Astrocyte (in vitro differentiated cells and primary cell): Measurements from ENCODE around the gene ZNF761. TPM values are rescaled to one million over a fixed set of nuclear protein-coding genes. Genes with fewer than 3 reads are reported as not detected.
"Not testable (repeated sequence)": the region's sequence is repeated elsewhere in the genome, so short reads cannot be mapped to it uniquely, and the experiment has no call there.

ENCODE experiments used
- DNase-seq: peaks from one replicate; pipeline ENCODE4 v3.0.0-alpha.2; 2010; ENCODE audit warnings: low read depth
- FAIRE-seq: peaks from 2 replicates; lab custom pipeline; 2011; peaks lifted over from hg19 to GRCh38; lab: Jason Lieb, UNC
- H2AFZ ChIP-seq: 2 replicates; pipeline ENCODE4 v1.6.0; 2012; ENCODE audit warnings: low read depth, low read length, inconsistent platforms
- H3K27ac ChIP-seq: 2 replicates; pipeline ENCODE4 v1.5.1; 2011; ENCODE audit warnings: low read depth, low read length, inconsistent platforms
- H3K27me3 ChIP-seq: 2 replicates; pipeline ENCODE4 v1.6.0; 2011; ENCODE audit warnings: low read length, inconsistent platforms; ENCODE audit not compliant: insufficient read depth
- H3K36me3 ChIP-seq: 2 replicates; pipeline ENCODE4 v1.5.1; 2011; ENCODE audit warnings: low read length, inconsistent platforms; ENCODE audit not compliant: insufficient read depth
- H3K4me1 ChIP-seq: 2 replicates; pipeline ENCODE4 v1.5.1; 2011; ENCODE audit warnings: low read length, inconsistent platforms; ENCODE audit not compliant: insufficient read depth
- H3K4me2 ChIP-seq: 2 replicates; pipeline ENCODE4 v1.6.0; 2012; ENCODE audit warnings: low read length, inconsistent platforms
- H3K4me3 ChIP-seq: 2 replicates; pipeline ENCODE4 v1.5.1; 2011; ENCODE audit warnings: low read depth, mild to moderate bottlenecking, low read length, inconsistent platforms; ENCODE audit not compliant: insufficient read depth
- H3K79me2 ChIP-seq: 2 replicates; pipeline ENCODE4 v1.6.0; 2012; ENCODE audit warnings: mild to moderate bottlenecking, low read length, inconsistent platforms; ENCODE audit not compliant: insufficient read depth
- H3K9ac ChIP-seq: 2 replicates; pipeline ENCODE4 v1.6.0; 2012; ENCODE audit warnings: mild to moderate bottlenecking, low read length, inconsistent platforms
- H3K9me3 ChIP-seq: 2 replicates; pipeline ENCODE4 v1.5.1; 2012; ENCODE audit warnings: low read depth, mild to moderate bottlenecking, low read length, inconsistent platforms; ENCODE audit not compliant: insufficient read depth
- H4K20me1 ChIP-seq: 2 replicates; pipeline ENCODE4 v1.6.0; 2012; ENCODE audit warnings: low read length, inconsistent platforms; ENCODE audit not compliant: insufficient read depth
- H3K27ac Mint-ChIP-seq: one replicate; pipeline ENCODE4 v1.8.0; 2021; ENCODE audit warnings: mild to moderate bottlenecking, mixed read lengths; ENCODE audit not compliant: unreplicated experiment
- H3K27me3 Mint-ChIP-seq: one replicate; pipeline ENCODE4 v1.8.0; 2021; ENCODE audit warnings: low read depth, mixed read lengths; ENCODE audit not compliant: unreplicated experiment
- H3K36me3 Mint-ChIP-seq: one replicate; pipeline ENCODE4 v1.8.0; 2021; ENCODE audit warnings: low read depth, mixed read lengths; ENCODE audit not compliant: unreplicated experiment
- H3K4me1 Mint-ChIP-seq: one replicate; pipeline ENCODE4 v1.8.0; 2021; ENCODE audit warnings: low read depth, mixed read lengths; ENCODE audit not compliant: unreplicated experiment
- H3K4me3 Mint-ChIP-seq: one replicate; pipeline ENCODE4 v1.8.0; 2021; ENCODE audit warnings: mild to moderate bottlenecking, moderate library complexity, mixed read lengths; ENCODE audit not compliant: unreplicated experiment
- H3K9me3 Mint-ChIP-seq: one replicate; pipeline ENCODE4 v1.8.0; 2021; ENCODE audit warnings: mild to moderate bottlenecking, mixed read lengths; ENCODE audit not compliant: unreplicated experiment
- CTCF ChIP-seq: IDR thresholded peaks from 2 replicates; pipeline ENCODE4 v1.5.1; 2011; ENCODE audit warnings: low read depth, mild to moderate bottlenecking, inconsistent platforms, low read length, moderate library complexity; ENCODE audit not compliant: insufficient read depth
- EZH2 ChIP-seq: IDR thresholded peaks from 2 replicates; pipeline ENCODE4 v1.6.1; 2012; ENCODE audit warnings: mild to moderate bottlenecking, low read length, inconsistent platforms; ENCODE audit not compliant: insufficient read depth
- total RNA-seq: library from RNA; stranded (reverse); gene quantifications from 2 replicates; pipeline ENCODE4 v1.2.1, GENCODE V29; 2021

Gene ZNF761
- total RNA-seq, 1 donor from 2014 or later = 11.3 TPM

GRCh38 chr19:53422551-53422950 is 9.2 kb upstream of the ZNF761 start:
- Histone ChIP-seq H2AFZ (no peak overlapping the region), H3K4me1 (no peaks in the 10 kb centered on the region), H3K27me3 (no peaks in the 10 kb centered on the region), H3K9me3 (no peaks in the 10 kb centered on the region), H3K9ac (no peak overlapping the region), H3K36me3 (no peaks in the 10 kb centered on the region), H3K4me3 (no peak overlapping the region), H3K27ac (no peak overlapping the region), H3K79me2 (no peaks in the 10 kb centered on the region), H3K4me2 (no peak overlapping the region), H4K20me1 (no peaks in the 10 kb centered on the region)
- DNase-seq = no peak
- no peak for TF ChIP-seq EZH2
- no peaks in the 10 kb centered on the region for H3K9me3 Mint-ChIP-seq
- no peak overlapping the region for H3K4me3 Mint-ChIP-seq
- peaks cover 2% of the 10 kb centered on the region for H3K36me3 Mint-ChIP-seq
- H3K27ac Mint-ChIP-seq = no peak overlapping the region
- no peak for FAIRE-seq
- no peaks in the 10 kb centered on the region for H3K27me3 Mint-ChIP-seq
- H3K4me1 Mint-ChIP-seq = no peaks in the 10 kb centered on the region

- not testable (repeated sequence) for H3K9ac ChIP-seq, H3K9me3 ChIP-seq, H4K20me1 ChIP-seq, FAIRE-seq, H3K4me1 Mint-ChIP-seq, H3K4me3 Mint-ChIP-seq, H3K27me3 ChIP-seq, H3K4me1 ChIP-seq, H3K27ac Mint-ChIP-seq, DNase-seq, H3K4me3 ChIP-seq, H3K79me2 ChIP-seq, H2AFZ ChIP-seq, H3K9me3 Mint-ChIP-seq, H3K36me3 Mint-ChIP-seq, H3K4me2 ChIP-seq, H3K27me3 Mint-ChIP-seq, H3K36me3 ChIP-seq, H3K27ac ChIP-seq
Observed at GRCh38 chr19:53423074-53423473, 8.7 kb upstream of the ZNF761 start.

- not testable (repeated sequence) for H3K27me3 Mint-ChIP-seq, H4K20me1 ChIP-seq, DNase-seq, H3K27ac ChIP-seq, H3K4me2 ChIP-seq, H3K79me2 ChIP-seq, H3K4me1 ChIP-seq, H3K4me3 ChIP-seq, H3K4me1 Mint-ChIP-seq, H3K27me3 ChIP-seq, H3K4me3 Mint-ChIP-seq, H3K36me3 Mint-ChIP-seq, H2AFZ ChIP-seq, FAIRE-seq, H3K9me3 ChIP-seq, H3K9me3 Mint-ChIP-seq, H3K9ac ChIP-seq, H3K36me3 ChIP-seq, H3K27ac Mint-ChIP-seq
Observed at GRCh38 chr19:53423680-53424079, 8.1 kb upstream of the ZNF761 start.

GRCh38 chr19:53424968-53425597 is 6.7 kb upstream of the ZNF761 start:
- H3K4me2 ChIP-seq = no peak overlapping the region
- H3K4me3 Mint-ChIP-seq = no peak overlapping the region
- peak; percentile 29 for DNase-seq
- H3K9me3 Mint-ChIP-seq = no peaks in the 10 kb centered on the region
- no peak overlapping the region for H3K9ac ChIP-seq
- no peak overlapping the region for H3K27ac ChIP-seq
- peaks cover 2% of the 10 kb centered on the region for H3K36me3 Mint-ChIP-seq
- no peaks in the 10 kb centered on the region for H3K9me3 ChIP-seq
- FAIRE-seq = no peak
- no peak overlapping the region for H3K4me3 ChIP-seq
- no peaks in the 10 kb centered on the region for H3K36me3 ChIP-seq
- H3K79me2 ChIP-seq = no peaks in the 10 kb centered on the region
- H4K20me1 ChIP-seq = no peaks in the 10 kb centered on the region
- no peak overlapping the region for H2AFZ ChIP-seq
- H3K4me1 ChIP-seq = no peaks in the 10 kb centered on the region
- TF ChIP-seq CTCF (peak; percentile 46), EZH2 (no peak)
- no peaks in the 10 kb centered on the region for H3K27me3 ChIP-seq
- no peak overlapping the region for H3K27ac Mint-ChIP-seq
- H3K4me1 Mint-ChIP-seq = no peaks in the 10 kb centered on the region
- H3K27me3 Mint-ChIP-seq = no peaks in the 10 kb centered on the region
